ENCODE measurements around the gene PRAC2. TPM values are rescaled to one million over a fixed set of nuclear protein-coding genes. Genes with fewer than 3 reads are reported as not detected.

Gene PRAC2
- total RNA-seq, 1 donor from 2014 or later = not detected

DNA sequence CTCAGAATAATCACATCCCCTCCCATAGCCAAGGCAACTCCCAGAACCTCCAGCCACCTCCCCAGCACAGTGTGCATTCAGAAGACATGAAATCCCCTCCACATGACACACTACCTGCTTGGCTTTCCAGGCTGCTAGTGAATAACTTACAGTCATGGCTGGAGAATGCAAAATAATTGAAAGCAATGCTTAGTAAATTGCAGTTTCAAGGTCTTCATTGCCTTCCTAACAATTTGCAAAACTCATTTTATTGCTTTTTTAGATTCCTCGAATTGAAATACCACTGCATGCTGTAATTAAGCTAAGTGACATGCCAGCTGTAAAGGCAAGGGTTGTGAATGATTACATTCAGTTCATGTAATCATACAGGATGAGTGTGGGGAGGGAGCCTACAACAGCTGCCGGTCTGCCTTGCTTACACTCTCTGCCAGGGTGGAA lies 34.6 kb downstream of the PRAC2 start:
- peaks cover 74% of the 10 kb centered on the region for H3K27me3 Mint-ChIP-seq (ENCODE audit: low read depth)
- no peak overlapping the region for H3K4me3 Mint-ChIP-seq (ENCODE audit: low read depth)
- no peaks in the 10 kb centered on the region for H3K9me3 Mint-ChIP-seq
- H3K4me1 Mint-ChIP-seq (ENCODE audit: low read depth) = no peaks in the 10 kb centered on the region
- H3K27ac Mint-ChIP-seq = no peak overlapping the region
- intact Hi-C loops (cut with micrococcal nuclease) = no loop called here
- H3K36me3 Mint-ChIP-seq (ENCODE audit: low read depth) = no peaks in the 10 kb centered on the region
- no peak for DNase-seq (ENCODE audit: low spot score)

DNA sequence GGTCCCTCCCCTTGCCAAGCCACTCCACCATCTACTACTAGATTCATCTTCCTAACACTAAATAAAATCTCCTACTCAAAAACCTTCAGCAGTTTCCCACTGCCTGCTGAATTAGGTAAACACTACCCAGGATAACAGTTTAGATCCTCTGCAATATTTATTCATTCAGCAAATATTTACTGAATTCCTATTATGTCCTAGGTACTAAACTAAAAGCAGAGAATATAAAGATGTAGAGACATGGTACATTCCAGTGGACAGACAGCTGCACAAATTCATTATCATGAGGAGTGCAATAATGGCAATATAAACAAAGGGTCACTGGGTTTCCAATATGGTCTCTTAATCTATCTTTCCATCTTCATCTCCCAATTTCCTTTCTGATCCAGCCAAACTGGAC lies 36.3 kb downstream of the PRAC2 start:
- no peak for DNase-seq (ENCODE audit: low spot score)
- H3K27ac Mint-ChIP-seq = no peak overlapping the region
- H3K4me3 Mint-ChIP-seq (ENCODE audit: low read depth) = no peak overlapping the region
- intact Hi-C loops (cut with micrococcal nuclease) = no loop called here
- no peaks in the 10 kb centered on the region for H3K36me3 Mint-ChIP-seq (ENCODE audit: low read depth)
- no peaks in the 10 kb centered on the region for H3K9me3 Mint-ChIP-seq
- no peaks in the 10 kb centered on the region for H3K4me1 Mint-ChIP-seq (ENCODE audit: low read depth)
- peaks cover 67% of the 10 kb centered on the region for H3K27me3 Mint-ChIP-seq (ENCODE audit: low read depth)

DNA sequence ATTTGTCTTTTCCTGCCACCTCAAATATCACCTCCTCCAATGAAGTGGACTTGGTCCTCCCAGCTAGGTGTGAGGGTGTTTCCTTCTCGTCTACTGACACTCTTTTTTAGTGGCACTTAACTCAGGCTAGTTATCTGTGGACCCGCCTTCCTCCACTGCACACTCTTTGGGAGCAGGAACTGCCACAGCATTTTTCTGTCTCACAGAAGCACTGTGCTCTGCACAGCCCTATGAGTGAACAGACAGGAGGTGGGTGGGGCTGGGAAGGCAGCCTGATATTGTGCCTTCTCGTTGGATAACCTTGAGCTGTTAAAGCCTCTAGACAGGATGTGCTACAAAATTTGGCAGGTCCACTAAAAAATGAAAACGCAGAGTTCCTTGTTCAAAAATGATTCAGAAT lies 37.4 kb downstream of the PRAC2 start:
- peaks cover 63% of the 10 kb centered on the region for H3K27me3 Mint-ChIP-seq (ENCODE audit: low read depth)
- no peak overlapping the region for H3K27ac Mint-ChIP-seq
- no peak for DNase-seq (ENCODE audit: low spot score)
- H3K9me3 Mint-ChIP-seq = no peaks in the 10 kb centered on the region
- intact Hi-C loops (cut with micrococcal nuclease) = no loop called here
- H3K36me3 Mint-ChIP-seq (ENCODE audit: low read depth) = no peaks in the 10 kb centered on the region
- no peak overlapping the region for H3K4me3 Mint-ChIP-seq (ENCODE audit: low read depth)
- no peaks in the 10 kb centered on the region for H3K4me1 Mint-ChIP-seq (ENCODE audit: low read depth)

DNA sequence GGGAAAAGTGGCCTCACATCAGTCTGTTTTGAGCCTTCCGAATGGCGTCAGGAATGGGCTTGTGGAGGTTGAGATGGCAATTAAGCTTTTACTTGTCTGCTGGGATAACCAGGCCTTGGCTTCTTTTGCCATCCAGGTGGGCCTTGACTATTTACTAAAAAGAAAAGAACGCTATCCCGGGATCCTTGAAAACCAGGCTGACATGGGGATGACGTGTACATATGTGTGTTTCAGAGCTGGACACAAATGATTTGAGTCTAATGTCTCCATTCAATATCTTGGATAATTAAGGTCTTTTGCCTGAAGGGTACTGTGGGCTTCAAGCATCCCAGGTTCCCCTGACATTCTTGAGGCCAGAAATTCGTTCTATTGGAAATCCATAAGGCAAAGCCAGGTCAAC lies 38.1 kb downstream of the PRAC2 start:
- Mint-ChIP-seq H3K36me3 (ENCODE audit: low read depth) (no peaks in the 10 kb centered on the region), H3K27me3 (ENCODE audit: low read depth) (peaks cover 56% of the 10 kb centered on the region), H3K9me3 (no peaks in the 10 kb centered on the region), H3K27ac (no peak overlapping the region), H3K4me1 (ENCODE audit: low read depth) (no peaks in the 10 kb centered on the region), H3K4me3 (ENCODE audit: low read depth) (no peak overlapping the region)
- intact Hi-C loops (cut with micrococcal nuclease) = no loop called here
- DNase-seq (ENCODE audit: low spot score) = no peak

DNA sequence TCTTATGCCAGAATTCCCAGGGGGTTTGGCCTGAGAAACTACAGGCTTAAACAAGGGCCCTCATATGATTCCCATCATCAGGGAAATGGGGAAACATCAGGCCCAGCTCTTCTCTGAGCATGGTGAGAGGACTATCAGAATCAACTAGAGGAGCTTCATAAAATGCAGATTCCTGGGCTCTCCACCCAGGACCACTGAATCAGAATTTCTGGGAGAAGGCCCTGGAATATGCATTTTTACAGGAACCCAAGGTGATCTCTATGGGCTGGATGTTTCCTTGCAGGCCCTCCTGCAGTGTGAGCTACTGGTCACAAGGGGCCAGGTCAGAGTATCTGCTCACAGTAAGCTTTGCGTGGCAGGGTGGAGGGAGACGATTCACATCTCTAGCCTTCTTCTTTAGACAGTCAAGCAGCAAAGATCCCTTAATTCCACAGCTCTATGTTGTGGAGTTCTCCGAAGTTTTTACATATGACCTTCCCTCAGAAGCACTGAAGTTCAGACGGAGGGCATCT lies 44.3 kb downstream of the PRAC2 start:
- Mint-ChIP-seq H3K4me3 (ENCODE audit: low read depth) (no peak overlapping the region), H3K9me3 (no peaks in the 10 kb centered on the region), H3K27me3 (ENCODE audit: low read depth) (peaks cover 38% of the 10 kb centered on the region), H3K36me3 (ENCODE audit: low read depth) (no peaks in the 10 kb centered on the region), H3K27ac (no peak overlapping the region), H3K4me1 (ENCODE audit: low read depth) (peaks cover 3% of the 10 kb centered on the region)
- DNase-seq (ENCODE audit: low spot score) = no peak
- intact Hi-C loops (cut with micrococcal nuclease) = no loop called here

DNA sequence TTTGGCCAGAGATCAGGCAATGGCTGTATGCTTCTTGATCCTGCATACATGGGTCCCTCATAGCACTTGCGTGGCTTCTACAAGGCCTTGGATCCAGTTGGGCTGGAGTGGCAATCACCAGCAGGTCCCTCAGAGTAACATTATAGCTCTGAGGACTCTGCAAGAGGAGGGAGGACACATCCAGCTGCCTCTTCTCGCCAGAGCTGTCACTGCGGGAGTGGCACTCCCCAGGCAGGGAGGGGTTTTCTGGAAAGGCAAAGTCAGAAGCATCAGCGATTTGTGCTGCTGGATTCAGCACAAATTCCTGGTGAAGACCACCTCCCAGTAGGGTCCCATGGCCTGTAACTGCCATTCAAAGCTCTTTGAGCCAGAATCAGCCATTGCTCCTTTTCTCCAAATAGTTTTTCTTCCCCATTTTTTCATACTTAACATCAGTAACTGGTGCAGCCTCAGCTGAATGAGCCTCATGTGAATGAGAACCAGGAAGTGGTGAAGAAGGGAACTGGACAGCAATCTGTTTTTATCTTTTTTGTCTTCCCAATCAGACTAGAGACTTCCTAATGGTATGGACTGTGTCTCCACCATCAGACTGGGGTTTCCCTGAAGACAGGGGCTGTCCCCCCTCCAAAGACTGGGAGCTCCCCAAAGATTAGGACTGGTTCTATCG lies 46.2 kb downstream of the PRAC2 start:
- H3K27me3 Mint-ChIP-seq (ENCODE audit: low read depth) = peaks cover 31% of the 10 kb centered on the region
- H3K36me3 Mint-ChIP-seq (ENCODE audit: low read depth) = no peaks in the 10 kb centered on the region
- H3K9me3 Mint-ChIP-seq = no peaks in the 10 kb centered on the region
- no peak overlapping the region for H3K27ac Mint-ChIP-seq
- intact Hi-C loops (cut with micrococcal nuclease) = no loop called here
- DNase-seq (ENCODE audit: low spot score) = no peak
- H3K4me1 Mint-ChIP-seq (ENCODE audit: low read depth) = peaks cover 3% of the 10 kb centered on the region
- no peak overlapping the region for H3K4me3 Mint-ChIP-seq (ENCODE audit: low read depth)

DNA sequence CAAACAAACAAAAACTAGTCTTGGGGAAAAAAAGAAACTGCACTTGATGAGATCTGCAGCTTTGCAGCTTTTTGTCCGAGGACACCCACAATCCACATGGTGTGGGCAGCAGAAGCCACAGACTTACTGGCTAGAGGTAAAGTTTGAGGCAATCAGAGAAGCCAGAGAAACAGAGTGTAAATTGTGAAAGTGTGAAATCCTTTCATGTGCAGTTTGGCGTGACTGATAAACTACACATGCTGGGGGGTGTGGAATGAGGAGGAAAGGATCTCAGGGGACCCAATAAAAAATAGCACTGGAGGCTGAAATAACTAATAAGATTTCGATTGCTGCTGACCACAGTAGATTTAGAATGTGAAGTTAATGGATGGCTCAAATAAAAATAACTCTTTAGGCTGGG lies 48.0 kb downstream of the PRAC2 start:
- peaks cover 32% of the 10 kb centered on the region for H3K27me3 Mint-ChIP-seq (ENCODE audit: low read depth)
- no peaks in the 10 kb centered on the region for H3K9me3 Mint-ChIP-seq
- H3K27ac Mint-ChIP-seq = no peak overlapping the region
- intact Hi-C loops (cut with micrococcal nuclease) = no loop called here
- H3K36me3 Mint-ChIP-seq (ENCODE audit: low read depth) = no peaks in the 10 kb centered on the region
- no peak overlapping the region for H3K4me3 Mint-ChIP-seq (ENCODE audit: low read depth)
- peaks cover 3% of the 10 kb centered on the region for H3K4me1 Mint-ChIP-seq (ENCODE audit: low read depth)
- no peak for DNase-seq (ENCODE audit: low spot score)

DNA sequence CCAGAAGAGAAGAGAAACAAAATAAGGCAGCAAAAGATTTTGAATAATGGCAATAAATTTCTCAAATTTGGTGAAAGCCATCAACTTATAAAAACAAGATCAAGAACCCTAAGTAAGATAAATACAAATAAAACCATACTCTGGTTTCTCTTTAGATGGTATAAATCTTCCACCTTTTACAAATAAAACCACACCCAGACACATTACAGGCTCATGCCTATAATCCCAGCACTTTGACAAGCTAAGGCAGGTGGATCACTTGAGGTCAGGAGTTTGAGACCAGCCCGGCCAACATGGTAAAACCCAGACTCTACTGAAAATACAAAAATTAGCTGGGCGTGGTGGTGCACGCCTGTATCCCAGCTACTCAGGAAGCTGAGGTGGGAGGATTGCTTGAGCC lies 50.3 kb downstream of the PRAC2 start:
- DNase-seq (ENCODE audit: low spot score) = no peak
- Mint-ChIP-seq H3K36me3 (ENCODE audit: low read depth) (no peaks in the 10 kb centered on the region), H3K9me3 (no peaks in the 10 kb centered on the region), H3K27me3 (ENCODE audit: low read depth) (peaks cover 27% of the 10 kb centered on the region), H3K27ac (no peak overlapping the region), H3K4me3 (ENCODE audit: low read depth) (no peak overlapping the region), H3K4me1 (ENCODE audit: low read depth) (peaks cover 3% of the 10 kb centered on the region)
- intact Hi-C loops (cut with micrococcal nuclease) = no loop called here

Other genes with a start within 250 kb of the PRAC2 start
- not detected in 2 replicates for gene HOXB1, start 192.2 kb upstream of the PRAC2 start, total RNA-seq
- gene HOXB2, start 178.1 kb upstream of the PRAC2 start, total RNA-seq = 22.2 and 23.9 TPM in 2 replicates
- 3.0 and 3.3 TPM in 2 replicates for gene HOXB4, start 144.8 kb upstream of the PRAC2 start, total RNA-seq
- 3.8 and 4.6 TPM in 2 replicates for gene HOXB3, start 132.9 kb upstream of the PRAC2 start, total RNA-seq
- gene HOXB5, start 129.4 kb upstream of the PRAC2 start, total RNA-seq = not detected in 2 replicates
- gene HOXB6, start 118.2 kb upstream of the PRAC2 start, total RNA-seq = 0.52 and 0.62 TPM in 2 replicates
- gene HOXB7, start 112.2 kb upstream of the PRAC2 start, total RNA-seq = 0.39 and 0.64 TPM in 2 replicates
- not detected in 2 replicates for gene HOXB8, start 107.9 kb upstream of the PRAC2 start, total RNA-seq
- 0.16 TPM in 2 replicates for gene HOXB9, start 96.8 kb upstream of the PRAC2 start, total RNA-seq
- gene PRAC1, start 667 bp upstream of the PRAC2 start, total RNA-seq = not detected in 2 replicates
- not detected in 2 replicates for gene HOXB13, start 5.6 kb downstream of the PRAC2 start, total RNA-seq
- gene TTLL6, start 94.0 kb downstream of the PRAC2 start, total RNA-seq = 0.07 TPM in 1 of 2 replicates, not detected in the other
- gene CALCOCO2, start 107.8 kb downstream of the PRAC2 start, total RNA-seq = 51.7 and 53.7 TPM in 2 replicates
- gene ATP5MC1, start 169.6 kb downstream of the PRAC2 start, total RNA-seq = 153 and 156 TPM in 2 replicates
- 81.3 and 85.2 TPM in 2 replicates for gene UBE2Z, start 185.2 kb downstream of the PRAC2 start, total RNA-seq
- 145 and 152 TPM in 2 replicates for gene SNF8, start 221.7 kb downstream of the PRAC2 start, total RNA-seq
- not detected in 2 replicates for gene GIP, start 245.4 kb downstream of the PRAC2 start, total RNA-seq